Measurements from ENCODE around the gene C3orf20.

C3orf20 gene

DNA sequence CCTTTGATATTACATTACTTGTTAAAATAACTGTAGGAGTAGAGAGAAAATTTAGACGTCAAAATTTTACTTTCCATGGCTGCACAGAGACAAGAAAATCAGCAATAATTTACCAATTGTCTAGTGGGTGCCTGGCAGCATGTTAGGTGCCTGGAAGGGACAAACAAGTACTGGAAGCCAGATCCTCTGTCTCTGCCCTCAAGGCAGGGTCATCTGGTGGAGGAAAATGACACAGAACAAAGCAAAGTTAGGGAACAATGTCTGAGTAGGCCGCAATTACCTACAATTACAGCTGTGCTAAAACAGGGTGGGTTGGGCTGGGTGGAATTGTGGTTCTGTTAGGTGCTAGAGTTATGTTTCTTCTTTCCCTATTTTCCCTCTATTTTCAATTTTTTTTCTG lies 16.0 kb upstream of the C3orf20 start:
- in situ Hi-C loops (cut with HindIII; ENCODE audit: low sequenced_read_pairs), result no loop called here
- TF ChIP-seq, protein P1, sequence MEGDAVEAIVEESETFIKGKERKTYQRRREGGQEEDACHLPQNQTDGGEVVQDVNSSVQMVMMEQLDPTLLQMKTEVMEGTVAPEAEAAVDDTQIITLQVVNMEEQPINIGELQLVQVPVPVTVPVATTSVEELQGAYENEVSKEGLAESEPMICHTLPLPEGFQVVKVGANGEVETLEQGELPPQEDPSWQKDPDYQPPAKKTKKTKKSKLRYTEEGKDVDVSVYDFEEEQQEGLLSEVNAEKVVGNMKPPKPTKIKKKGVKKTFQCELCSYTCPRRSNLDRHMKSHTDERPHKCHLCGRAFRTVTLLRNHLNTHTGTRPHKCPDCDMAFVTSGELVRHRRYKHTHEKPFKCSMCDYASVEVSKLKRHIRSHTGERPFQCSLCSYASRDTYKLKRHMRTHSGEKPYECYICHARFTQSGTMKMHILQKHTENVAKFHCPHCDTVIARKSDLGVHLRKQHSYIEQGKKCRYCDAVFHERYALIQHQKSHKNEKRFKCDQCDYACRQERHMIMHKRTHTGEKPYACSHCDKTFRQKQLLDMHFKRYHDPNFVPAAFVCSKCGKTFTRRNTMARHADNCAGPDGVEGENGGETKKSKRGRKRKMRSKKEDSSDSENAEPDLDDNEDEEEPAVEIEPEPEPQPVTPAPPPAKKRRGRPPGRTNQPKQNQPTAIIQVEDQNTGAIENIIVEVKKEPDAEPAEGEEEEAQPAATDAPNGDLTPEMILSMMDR (IDR thresholded peaks at IDR 0.05; ENCODE audit: low read depth, low read length), result no peak
- DNase-seq (ENCODE audit: low read depth, low spot score), result no peak
- H3K4me3 ChIP-seq (ENCODE audit: low read depth, low read length), result no peak overlapping the region

DNA sequence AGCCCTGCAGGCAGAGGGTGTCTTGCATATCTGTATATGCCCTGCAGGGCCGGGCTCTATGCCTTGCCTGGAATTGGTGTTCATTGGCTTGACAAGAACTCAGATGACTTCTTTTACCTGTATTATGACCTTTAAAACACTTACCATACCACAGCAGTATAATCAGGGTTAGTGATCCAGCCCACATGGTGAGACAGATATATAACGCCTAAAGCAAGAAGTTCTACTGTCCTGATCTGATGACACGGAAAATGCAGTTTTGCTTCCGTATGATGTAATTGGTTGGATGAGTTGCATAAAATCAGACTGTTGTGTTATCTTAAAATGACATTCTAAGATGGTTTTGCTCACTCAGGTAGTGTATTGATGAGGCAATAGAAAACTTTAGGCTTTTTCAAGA lies 14.0 kb upstream of the C3orf20 start:
- in situ Hi-C loops (cut with HindIII; ENCODE audit: low sequenced_read_pairs), result no loop called here
- DNase-seq (ENCODE audit: low read depth, low spot score), result no peak
- TF ChIP-seq, protein P1 (IDR thresholded peaks at IDR 0.05; ENCODE audit: low read depth, low read length), result no peak
- no peak overlapping the region for H3K4me3 ChIP-seq (ENCODE audit: low read depth, low read length)

DNA sequence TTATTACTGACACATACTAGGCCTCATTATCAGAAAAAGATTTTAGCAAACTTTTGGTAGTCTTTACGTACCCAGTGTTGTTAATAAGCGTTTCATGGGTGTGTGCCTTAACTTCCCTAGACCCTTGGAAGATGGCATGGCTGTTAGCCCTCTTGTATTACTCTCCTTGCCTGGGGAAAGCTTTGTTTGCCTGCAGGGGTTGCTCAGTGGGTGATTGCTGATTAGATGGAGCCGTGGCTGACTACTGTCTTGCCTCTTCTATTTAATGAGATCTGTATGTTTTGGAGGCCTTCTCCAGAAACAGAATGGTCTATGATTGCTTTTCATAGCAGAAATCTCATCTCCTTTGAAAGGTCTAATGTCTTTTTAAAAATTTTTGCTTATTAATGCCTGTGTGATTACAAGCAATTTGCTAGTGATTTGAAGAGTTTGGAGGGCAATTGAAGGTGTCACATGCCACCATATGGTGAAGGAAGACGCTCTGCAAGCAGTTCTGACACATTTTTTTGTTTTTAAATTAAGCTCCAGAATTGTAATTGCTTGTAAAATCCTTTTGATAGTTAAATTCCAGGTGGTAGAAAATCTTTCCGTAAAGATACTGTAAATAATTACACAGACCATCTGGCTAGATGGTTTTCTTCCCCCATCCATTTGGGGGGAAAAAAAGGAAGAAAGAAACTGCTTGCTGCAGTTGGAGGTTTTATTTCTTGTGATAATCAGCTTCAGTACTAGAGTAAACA lies 11.4 kb upstream of the C3orf20 start:
- TF ChIP-seq, protein P1 (IDR thresholded peaks at IDR 0.05; ENCODE audit: low read depth, low read length), result no peak
- in situ Hi-C loops (cut with HindIII; ENCODE audit: low sequenced_read_pairs), result no loop called here
- no peak overlapping the region for H3K4me3 ChIP-seq (ENCODE audit: low read depth, low read length)

DNA sequence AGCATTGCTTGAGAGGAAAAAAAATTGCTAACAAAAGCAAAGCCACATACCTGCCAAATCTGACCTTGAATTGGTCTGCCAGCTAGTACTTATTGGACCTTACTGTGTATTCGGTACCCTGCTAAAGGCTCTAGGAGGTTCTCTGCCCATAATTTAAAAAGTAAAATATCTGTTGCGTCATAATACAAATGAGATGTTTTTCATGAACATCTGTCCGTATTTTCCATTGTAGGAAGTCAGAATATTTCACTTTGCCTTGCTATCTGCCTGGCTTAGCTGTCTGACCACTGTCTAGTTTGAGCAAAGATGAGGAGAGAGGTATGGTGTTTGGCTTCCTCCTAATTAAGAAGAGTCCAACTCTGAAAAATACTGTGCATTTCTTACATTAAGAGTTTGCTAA lies 10.8 kb upstream of the C3orf20 start:
- no peak for DNase-seq (ENCODE audit: low read depth, low spot score)
- no peak overlapping the region for H3K4me3 ChIP-seq (ENCODE audit: low read depth, low read length)
- TF ChIP-seq, protein P1 (IDR thresholded peaks at IDR 0.05; ENCODE audit: low read depth, low read length), result no peak
- in situ Hi-C loops (cut with HindIII; ENCODE audit: low sequenced_read_pairs), result no loop called here

More for the DNA sequence above, 11.4 kb upstream of the C3orf20 start:
- no peak for DNase-seq (ENCODE audit: low read depth, low spot score)

DNA sequence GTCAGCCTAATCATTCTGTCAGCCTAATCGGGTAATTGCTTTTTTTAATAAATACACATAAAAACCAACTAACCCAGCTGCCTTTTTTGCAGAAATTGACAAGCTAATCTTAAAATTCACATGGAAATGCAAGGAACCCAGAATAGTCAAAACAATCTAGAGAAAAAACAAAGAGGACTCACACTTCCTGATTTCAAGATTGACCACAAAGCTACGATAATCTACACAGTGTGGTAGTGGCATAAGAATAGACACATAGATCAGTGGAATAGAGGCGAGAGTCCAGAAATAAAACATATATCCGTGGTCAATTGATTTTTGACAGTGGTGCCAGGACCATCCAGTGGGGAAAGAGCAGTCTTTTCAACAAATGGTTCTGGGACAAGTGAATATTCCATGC lies 2.4 kb upstream of the C3orf20 start:
- no peak for DNase-seq (ENCODE audit: low read depth, low spot score)
- TF ChIP-seq, protein P1 (IDR thresholded peaks at IDR 0.05; ENCODE audit: low read depth, low read length), result no peak
- no peak overlapping the region for H3K4me3 ChIP-seq (ENCODE audit: low read depth, low read length)
- in situ Hi-C loops (cut with HindIII; ENCODE audit: low sequenced_read_pairs), result no loop called here

DNA sequence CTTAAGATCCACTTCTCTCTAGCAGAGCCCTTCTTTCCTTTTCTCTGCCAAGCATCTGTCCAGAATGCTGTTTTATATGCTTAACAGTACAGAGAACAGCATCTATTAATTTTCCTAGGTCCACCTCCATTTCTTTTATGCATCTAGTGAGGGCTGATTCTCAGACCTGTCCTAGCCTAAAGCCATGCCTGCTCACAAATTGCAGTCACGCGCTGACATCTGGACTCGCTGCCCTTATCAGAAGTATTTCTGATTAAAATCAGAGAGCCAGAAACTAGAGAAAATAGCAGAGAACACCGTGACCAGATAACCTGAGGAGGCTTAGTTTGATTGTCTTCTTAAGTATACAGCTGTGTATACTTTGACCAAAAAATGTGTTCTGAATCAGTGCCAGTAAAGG lies 1.9 kb downstream of the C3orf20 start:
- no peak for DNase-seq (ENCODE audit: low read depth, low spot score)
- in situ Hi-C loops (cut with HindIII; ENCODE audit: low sequenced_read_pairs), result no loop called here
- no peak overlapping the region for H3K4me3 ChIP-seq (ENCODE audit: low read depth, low read length)
- TF ChIP-seq, protein P1 (IDR thresholded peaks at IDR 0.05; ENCODE audit: low read depth, low read length), result no peak

Data from astrocyte of the spinal cord (primary cell).